IPS-NIHi7 (cell line): ENCODE measurements around the gene LYZL1.
"Not testable (repeated sequence)": the region's sequence is repeated elsewhere in the genome, so short reads cannot be mapped to it uniquely, and the experiment has no call there.

ENCODE experiments used
- DNase-seq: peaks from one replicate; pipeline ENCODE4 v3.0.0; 2012; ENCODE audit warnings: mixed read lengths; ENCODE audit errors: extremely low spot score

Gene LYZL1

GRCh38 chr10:29288906-29289305 is at the start of gene LYZL1:
TSS of gene LYZL1 (plus strand) at chr10:29289070. CDS start at chr10:29291868, 2,798 bp downstream.
- not testable (repeated sequence) for DNase-seq

GRCh38 chr10:29239569-29240472 is 49.0 kb upstream of the LYZL1 start:
- peak; percentile 73 for DNase-seq

GRCh38 chr10:29240986-29241660 is 47.7 kb upstream of the LYZL1 start:
- no peak for DNase-seq

GRCh38 chr10:29241925-29242324 is 46.9 kb upstream of the LYZL1 start:
- no peak for DNase-seq

GRCh38 chr10:29243066-29243465 is 45.8 kb upstream of the LYZL1 start:
- no peak for DNase-seq

- DNase-seq, result peak; percentile 41
Measured at GRCh38 chr10:29243750-29244149, 45.1 kb upstream of the LYZL1 start.

- DNase-seq, result no peak
Measured at GRCh38 chr10:29244978-29245377, 43.9 kb upstream of the LYZL1 start.

GRCh38 chr10:29245476-29245875 is 43.4 kb upstream of the LYZL1 start:
- DNase-seq, result no peak

- DNase-seq, result no peak
Measured at GRCh38 chr10:29246449-29246848, 42.4 kb upstream of the LYZL1 start.

GRCh38 chr10:29248158-29248557 is 40.7 kb upstream of the LYZL1 start:
- no peak for DNase-seq

GRCh38 chr10:29249018-29249417 is 39.9 kb upstream of the LYZL1 start:
- no peak for DNase-seq

- DNase-seq, result no peak
Measured at GRCh38 chr10:29250066-29250465, 38.8 kb upstream of the LYZL1 start.

- no peak for DNase-seq
Measured at GRCh38 chr10:29252811-29253689, 35.8 kb upstream of the LYZL1 start.

- DNase-seq, result no peak
Measured at GRCh38 chr10:29253690-29254029, 35.2 kb upstream of the LYZL1 start.

GRCh38 chr10:29254123-29255046 is 34.5 kb upstream of the LYZL1 start:
- peak; percentile 39 for DNase-seq

- DNase-seq, result no peak
Measured at GRCh38 chr10:29255104-29255503, 33.8 kb upstream of the LYZL1 start.

GRCh38 chr10:29256019-29256418 is 32.9 kb upstream of the LYZL1 start:
- DNase-seq, result no peak

- no peak for DNase-seq
Measured at GRCh38 chr10:29256586-29256985, 32.3 kb upstream of the LYZL1 start.

GRCh38 chr10:29257106-29257783 is 31.6 kb upstream of the LYZL1 start:
- no peak for DNase-seq

GRCh38 chr10:29257784-29258135 is 31.1 kb upstream of the LYZL1 start:
- no peak for DNase-seq

GRCh38 chr10:29259498-29259897 is 29.4 kb upstream of the LYZL1 start:
- no peak for DNase-seq
